HepG2 (cell line): ENCODE data around the gene SUSD3. TPM values are rescaled to one million over a fixed set of nuclear protein-coding genes. Genes with fewer than 3 reads are reported as not detected.

Experiments
- ATAC-seq: fragments of 200-7000 bp; cut with Tn5 transposase; 3 replicates; pipeline ENCODE4 v1.9.1; 2020; ENCODE audit warnings: mild to moderate bottlenecking, moderate library complexity
- BruUV-seq: library from RNA; stranded (reverse); fragments of 400-500 nt; replicated peaks from 2 replicates; lab custom pipeline; 2021; lab: Mats Ljungman, UMichigan
- CTCF ChIA-PET: fragments of 300-600 bp; formaldehyde crosslinking; extraction: SDS; loops from one replicate; lab custom pipeline; 2021; ENCODE audit warnings: low total read pairs, inconsistent platforms, low intra/inter-chr PET ratio; lab: Yijun Ruan, JAX
- POLR2A ChIA-PET: fragments of 350-600 bp; sonication (Branson Sonifier 250); formaldehyde crosslinking; loops from one replicate; lab custom pipeline; 2020; ENCODE audit warnings: antibody characterized with exemption, inconsistent platforms; lab: Yijun Ruan, JAX
- DNase-seq: peaks from one replicate; pipeline ENCODE4 v3.0.0-alpha.2; 2015; ENCODE audit warnings: low spot score
- FAIRE-seq: peaks from 3 replicates; lab custom pipeline; 2011; peaks lifted over from hg19 to GRCh38; lab: Jason Lieb, UNC
- H2AFZ ChIP-seq: one replicate; pipeline ENCODE4 v1.6.1; 2011; ENCODE audit warnings: low read length, inconsistent platforms
- H3K27ac ChIP-seq: fragments of 300-600 bp; 3 replicates; pipeline ENCODE4 v1.8.0; 2011; ENCODE audit warnings: mixed run types, mild to moderate bottlenecking, mixed read lengths, low read length, inconsistent platforms; ENCODE audit not compliant: insufficient read depth; ENCODE audit errors: extremely low read length
- H3K27me3 ChIP-seq, 2 experiments: fragments of 200-600 bp in 1 of 2; 2 replicates in 1 of 2; 3 replicates in 1 of 2; pipeline versions ENCODE4 v1.6.0 to v1.8.0; 2011; ENCODE audit warnings: low read length in 2 of 2, mild to moderate bottlenecking in 2 of 2, moderate library complexity in 2 of 2, inconsistent platforms in 1 of 2; ENCODE audit not compliant: insufficient read depth in 2 of 2, control insufficient read depth in 1 of 2
- H3K36me3 ChIP-seq, 2 experiments: fragments of 200-600 bp in 1 of 2; replicated peaks in 1 of 2; 2 replicates in 1 of 2; 3 replicates in 1 of 2; pipeline versions ENCODE4 v1.5.1 to v1.8.0; 2011; ENCODE audit warnings: low read length in 2 of 2, inconsistent platforms in 1 of 2; ENCODE audit not compliant: insufficient read depth in 2 of 2, control insufficient read depth in 1 of 2
- H3K4me1 ChIP-seq: 2 replicates; pipeline ENCODE4 v1.5.1; 2012; ENCODE audit warnings: low read length, inconsistent platforms; ENCODE audit not compliant: insufficient read depth
- H3K4me2 ChIP-seq: 2 replicates; pipeline ENCODE4 v1.6.0; 2011; ENCODE audit warnings: low read depth, low read length, inconsistent platforms
- H3K4me3 ChIP-seq, 3 experiments: fragments of 200-600 bp in 1 of 3; sonication (generic), shearing (Covaris generic) in 1 of 3; replicated peaks in 1 of 3; 2 replicates each; pipeline ENCODE4 v1.5.1; 2011 to 2016; ENCODE audit warnings: low read length in 3 of 3, inconsistent platforms in 2 of 3, low read depth in 2 of 3, mild to moderate bottlenecking in 2 of 3, control low read depth in 1 of 3, mixed read lengths in 1 of 3; ENCODE audit not compliant: insufficient read depth in 1 of 3
- H3K79me2 ChIP-seq: one replicate; pipeline ENCODE4 v1.6.1; 2011; ENCODE audit warnings: low read length, inconsistent platforms; ENCODE audit not compliant: insufficient read depth
- H3K9ac ChIP-seq: 2 replicates; pipeline ENCODE4 v1.6.0; 2011; ENCODE audit warnings: mild to moderate bottlenecking, low read depth, low read length, inconsistent platforms; ENCODE audit not compliant: insufficient read depth
- H3K9me3 ChIP-seq: 2 replicates; pipeline ENCODE4 v1.5.1; 2012; ENCODE audit warnings: mild to moderate bottlenecking, low read length
- H4K20me1 ChIP-seq: 2 replicates; pipeline ENCODE4 v1.6.0; 2011; ENCODE audit warnings: inconsistent platforms, mild to moderate bottlenecking, low read length, moderate library complexity; ENCODE audit not compliant: insufficient read depth
- HIVEP1 ChIP-seq: sonication (generic); formaldehyde crosslinking; IDR thresholded peaks from 2 replicates; pipeline ENCODE4 v1.4.0; 2020; ENCODE audit warnings: mild to moderate bottlenecking, missing genetic modification reagents
- HNRNPK ChIP-seq: fragments of 200-400 bp; formaldehyde crosslinking; IDR thresholded peaks from 2 replicates; pipeline ENCODE4 v1.6.1; 2018; ENCODE audit warnings: low read length, low read depth, moderate library complexity, mild to moderate bottlenecking; ENCODE audit not compliant: poor library complexity, severe bottlenecking
- LCORL ChIP-seq, 2 experiments: fragments of 450-650 bp in 1 of 2; sonication (generic) in 1 of 2; formaldehyde crosslinking in 1 of 2; IDR thresholded peaks; 2 replicates each; pipeline versions ENCODE4 v1.5.0 to v1.6.1; 2017 to 2020; ENCODE audit warnings: antibody characterized with exemption in 1 of 2, missing genetic modification reagents in 1 of 2
- NFYC ChIP-seq: IDR thresholded peaks from 2 replicates; pipeline ENCODE4 v1.6.1; 2016; ENCODE audit warnings: missing genetic modification reagents, missing compliant biosample characterization
- RFX1 ChIP-seq: fragments of 450-650 bp; IDR thresholded peaks from 2 replicates; pipeline ENCODE4 v1.6.1; 2017
- UBTF ChIP-seq: sonication (generic); formaldehyde crosslinking; IDR thresholded peaks from 2 replicates; pipeline ENCODE4 v1.4.0; 2020; ENCODE audit warnings: mild to moderate bottlenecking, missing genetic modification reagents
- YY1 ChIP-seq: IDR thresholded peaks from 2 replicates; pipeline ENCODE4 v1.6.1; 2011; ENCODE audit warnings: low read length, low read depth, moderate library complexity, mild to moderate bottlenecking; ENCODE audit not compliant: insufficient read depth, insufficient replicate concordance
- ZHX1 ChIP-seq: sonication (generic); formaldehyde crosslinking; IDR thresholded peaks from 2 replicates; pipeline ENCODE4 v1.8.1; 2022; ENCODE audit warnings: low read depth, mild to moderate bottlenecking, missing genetic modification reagents
- ZNF207 ChIP-seq: fragments of 450-650 bp; IDR thresholded peaks from 2 replicates; pipeline ENCODE4 v1.6.1; 2016; ENCODE audit warnings: antibody characterized with exemption, borderline replicate concordance
- ZNF333 ChIP-seq: sonication (generic); formaldehyde crosslinking; IDR thresholded peaks from 2 replicates; pipeline ENCODE4 v1.4.0; 2020; ENCODE audit warnings: mild to moderate bottlenecking, missing genetic modification reagents, borderline replicate concordance
- ZNF549 ChIP-seq: sonication (generic); formaldehyde crosslinking; IDR thresholded peaks from 2 replicates; pipeline ENCODE4 v1.5.0; 2020; ENCODE audit warnings: missing genetic modification reagents
- ZNF672 ChIP-seq: sonication (generic); formaldehyde crosslinking; IDR thresholded peaks from 2 replicates; pipeline ENCODE4 v1.8.1; 2022; ENCODE audit warnings: missing genetic modification reagents
- WGBS: methylation state at CpG from one replicate; pipeline ENCODE4 v1.1.6; 2017; ENCODE audit warnings: low lambda C conversion rate; 5-methylcytosine and 5-hydroxymethylcytosine counted together
- in situ Hi-C: cut with HindIII; loops from 2 replicates; pipeline ENCODE4 v1.10.0; 2017; ENCODE audit warnings: low pct_unique_long_range_greater_than_20kb; ENCODE audit not compliant: extremely low pct_ligation_motif_present
- intact Hi-C: fragments of 100-400 bp; cut with micrococcal nuclease; formaldehyde crosslinking; loops from one replicate; pipeline ENCODE4 v1.10.0; 2022; ENCODE audit not compliant: unreplicated experiment
- polyA plus RNA-seq, 8 experiments: library from polyadenylated mRNA; depleted of rRNA in 3 of 8; stranded (reverse) in 7 of 8; unstranded in 1 of 8; fragments of >200 nt; fragmentation: Illumina TruSeq in 4 of 8; extraction: Trizol in 4 of 8; gene quantifications; 2 replicates each; pipeline versions ENCODE4 v1.2.1 to v1.2.3, GENCODE V29; 2011 to 2016; ENCODE audit warnings: low read depth in 4 of 8, missing spikeins in 1 of 8, mixed read lengths in 1 of 8; ENCODE audit not compliant: insufficient read depth in 1 of 8
- total RNA-seq, 5 experiments: library from RNA; depleted of rRNA; stranded (reverse); fragments of >200 nt; fragmentation: Illumina TruSeq; extraction: Trizol; gene quantifications; 2 replicates each; pipeline ENCODE4 v1.2.3, GENCODE V29; 2016; ENCODE audit warnings: low read depth in 1 of 5

The SUSD3 gene
- total and polyA plus RNA-seq, 2 of the 13 experiments (the other 11 are each of a cell fraction or from before 2014, with no cell fraction given): 7.0 to 9.1 TPM

DNA sequence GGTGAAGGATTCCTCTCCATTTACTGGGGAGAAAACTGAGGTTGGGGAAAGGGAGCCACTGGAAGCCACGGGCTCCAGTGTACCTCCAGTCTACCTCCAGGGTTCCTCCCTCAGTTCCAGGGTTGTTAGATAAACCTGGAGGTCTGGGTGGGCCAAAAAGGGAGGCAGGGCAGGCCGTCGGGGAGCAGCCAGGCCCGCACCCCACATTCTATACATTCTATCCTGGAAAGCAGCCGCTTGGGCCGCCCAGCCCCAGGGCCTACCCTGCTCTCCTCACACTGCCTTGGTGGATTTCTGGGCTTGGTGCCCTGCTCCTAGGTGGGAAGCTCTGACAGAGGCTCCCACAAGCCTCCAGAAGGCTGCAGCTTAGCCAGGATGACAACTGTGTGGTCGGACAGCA, 18.1 kb upstream of the SUSD3 start:
- H3K9ac ChIP-seq: no peak overlapping the region
- FAIRE-seq (no peak), DNase-seq (no peak), ATAC-seq (no peak)
- no peak overlapping the region for H3K27ac ChIP-seq
- CTCF ChIA-PET: no interaction called here
- H4K20me1 ChIP-seq: no peaks in the 10 kb centered on the region
- H3K4me1 ChIP-seq: no peaks in the 10 kb centered on the region
- intact Hi-C loops (no loop called here), in situ Hi-C loops (no loop called here)
- POLR2A ChIA-PET: no interaction called here
- no peak for TF ChIP-seq ZHX1
- no peaks in the 10 kb centered on the region for H3K9me3 ChIP-seq
- H3K4me2 ChIP-seq: no peak overlapping the region
- 56% methylated on average over 5 of the region's 7 CpGs for WGBS
- no TSS peak for BruUV-seq
- H3K4me3 ChIP-seq: no peak overlapping the region
- H3K36me3 ChIP-seq: no peaks in the 10 kb centered on the region
- no peaks in the 10 kb centered on the region for H3K79me2 ChIP-seq
- peaks cover 0 to 1% of the 10 kb centered on the region in 2 experiments; a peak in 1 of 5 replicates for H3K27me3 ChIP-seq
- no peak overlapping the region for H2AFZ ChIP-seq

DNA sequence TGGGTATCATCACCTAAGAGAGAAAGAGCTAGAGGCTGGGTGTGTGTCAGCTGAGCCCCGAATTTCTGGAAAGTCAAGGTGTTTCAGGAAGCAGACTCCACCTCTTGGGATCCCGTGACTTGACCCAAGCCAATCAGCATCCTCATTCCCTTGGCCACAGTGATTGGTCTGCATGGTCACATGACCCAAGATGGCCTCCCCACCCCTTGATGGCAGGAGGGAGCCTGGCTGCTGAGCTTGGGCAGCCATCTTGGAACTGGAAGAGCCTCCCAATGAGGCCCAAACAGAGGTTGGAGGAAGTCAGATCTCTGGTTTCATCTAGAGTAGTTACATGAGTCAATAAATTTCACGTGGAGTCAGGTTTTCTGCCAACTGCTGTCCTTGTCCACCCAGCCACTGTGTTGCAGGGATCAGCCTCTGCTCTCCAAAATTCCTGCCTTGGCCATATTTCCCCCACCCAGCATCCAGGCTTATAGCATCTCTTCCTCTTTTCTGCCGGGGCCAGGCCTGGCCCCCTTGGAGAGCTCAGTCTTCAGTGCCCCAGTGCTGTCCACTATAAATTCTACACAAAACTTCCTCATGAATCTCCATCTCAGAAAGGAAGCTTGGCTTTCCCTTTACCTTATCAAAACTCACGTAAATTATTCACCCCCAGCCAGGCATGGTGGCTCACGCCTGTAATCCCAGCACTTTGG, 17.2 kb upstream of the SUSD3 start:
- Histone ChIP-seq H3K4me1 (no peaks in the 10 kb centered on the region), H3K4me3 (no peak overlapping the region), H2AFZ (no peak overlapping the region), H3K9ac (no peak overlapping the region), H3K27ac (no peak overlapping the region), H3K27me3 (peaks cover 0 to 1% of the 10 kb centered on the region in 2 experiments; a peak in 1 of 5 replicates), H3K9me3 (no peaks in the 10 kb centered on the region), H3K79me2 (no peaks in the 10 kb centered on the region), H4K20me1 (no peaks in the 10 kb centered on the region), H3K4me2 (no peak overlapping the region)
- FAIRE-seq: no peak
- no TSS peak for BruUV-seq
- DNase-seq: no peak
- in situ Hi-C loops (no loop called here), intact Hi-C loops (no loop called here)
- ChIA-PET POLR2A (no interaction called here), CTCF (no interaction called here)
- no peak for ATAC-seq
- TF ChIP-seq ZNF333 (no peak), ZNF672 (CRISPR knock-in tag) (no peak), ZNF549 (CRISPR knock-in tag) (no peak), HIVEP1 (CRISPR knock-in tag) (no peak), ZNF207 (no peak), YY1 (peak; percentile 72), RFX1 (no peak), UBTF (no peak), HNRNPK (no peak), NFYC (CRISPR knock-in tag) (peak; percentile 18; the same call in 1 of the 2 replicates), LCORL (IDR thresholded peaks at IDR 0.05) (no peak), LCORL (CRISPR knock-in tag; IDR thresholded peaks at IDR 0.05) (no peak)
- TF ChIP-seq, all 625 proteins: peak for 2
- H3K36me3 ChIP-seq: no peaks in the 10 kb centered on the region
- WGBS: 46% methylated on average over 4 of the region's 6 CpGs
